AG10803 (cell line): ENCODE results near the gene DPAGT1.
"Not testable (repeated sequence)": the region's sequence is repeated elsewhere in the genome, so short reads cannot be mapped to it uniquely, and the experiment has no call there.

ENCODE experiments used
- DNase-seq: peaks from one replicate; pipeline ENCODE4 v3.0.0; 2010; ENCODE audit warnings: low read depth
- H3K4me3 ChIP-seq: 2 replicates; pipeline ENCODE4 v1.5.1; 2011; ENCODE audit warnings: mild to moderate bottlenecking, low read length, control low read depth
- TF ChIP-seq, protein P1 (sequence below): conservative IDR thresholded peaks from 2 replicates; pipeline ENCODE4 v1.5.1; 2011; ENCODE audit warnings: mild to moderate bottlenecking, low read length, control low read depth, inconsistent platforms

DPAGT1 gene

GRCh38 chr11:119109843-119110242 is 8.2 kb upstream of the DPAGT1 start:
- no peak overlapping the region for H3K4me3 ChIP-seq
- DNase-seq = no peak
- TF ChIP-seq, protein P1, sequence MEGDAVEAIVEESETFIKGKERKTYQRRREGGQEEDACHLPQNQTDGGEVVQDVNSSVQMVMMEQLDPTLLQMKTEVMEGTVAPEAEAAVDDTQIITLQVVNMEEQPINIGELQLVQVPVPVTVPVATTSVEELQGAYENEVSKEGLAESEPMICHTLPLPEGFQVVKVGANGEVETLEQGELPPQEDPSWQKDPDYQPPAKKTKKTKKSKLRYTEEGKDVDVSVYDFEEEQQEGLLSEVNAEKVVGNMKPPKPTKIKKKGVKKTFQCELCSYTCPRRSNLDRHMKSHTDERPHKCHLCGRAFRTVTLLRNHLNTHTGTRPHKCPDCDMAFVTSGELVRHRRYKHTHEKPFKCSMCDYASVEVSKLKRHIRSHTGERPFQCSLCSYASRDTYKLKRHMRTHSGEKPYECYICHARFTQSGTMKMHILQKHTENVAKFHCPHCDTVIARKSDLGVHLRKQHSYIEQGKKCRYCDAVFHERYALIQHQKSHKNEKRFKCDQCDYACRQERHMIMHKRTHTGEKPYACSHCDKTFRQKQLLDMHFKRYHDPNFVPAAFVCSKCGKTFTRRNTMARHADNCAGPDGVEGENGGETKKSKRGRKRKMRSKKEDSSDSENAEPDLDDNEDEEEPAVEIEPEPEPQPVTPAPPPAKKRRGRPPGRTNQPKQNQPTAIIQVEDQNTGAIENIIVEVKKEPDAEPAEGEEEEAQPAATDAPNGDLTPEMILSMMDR = no peak

- no peak for DNase-seq
- TF ChIP-seq, protein P1 = no peak
- H3K4me3 ChIP-seq = peak overlapping the region; percentile 78
Observed at GRCh38 chr11:119108857-119109221, 7.2 kb upstream of the DPAGT1 start.

GRCh38 chr11:119108146-119108856 is 6.6 kb upstream of the DPAGT1 start:
- peak; percentile 11 for DNase-seq
- TF ChIP-seq, protein P1 = no peak

DNA sequence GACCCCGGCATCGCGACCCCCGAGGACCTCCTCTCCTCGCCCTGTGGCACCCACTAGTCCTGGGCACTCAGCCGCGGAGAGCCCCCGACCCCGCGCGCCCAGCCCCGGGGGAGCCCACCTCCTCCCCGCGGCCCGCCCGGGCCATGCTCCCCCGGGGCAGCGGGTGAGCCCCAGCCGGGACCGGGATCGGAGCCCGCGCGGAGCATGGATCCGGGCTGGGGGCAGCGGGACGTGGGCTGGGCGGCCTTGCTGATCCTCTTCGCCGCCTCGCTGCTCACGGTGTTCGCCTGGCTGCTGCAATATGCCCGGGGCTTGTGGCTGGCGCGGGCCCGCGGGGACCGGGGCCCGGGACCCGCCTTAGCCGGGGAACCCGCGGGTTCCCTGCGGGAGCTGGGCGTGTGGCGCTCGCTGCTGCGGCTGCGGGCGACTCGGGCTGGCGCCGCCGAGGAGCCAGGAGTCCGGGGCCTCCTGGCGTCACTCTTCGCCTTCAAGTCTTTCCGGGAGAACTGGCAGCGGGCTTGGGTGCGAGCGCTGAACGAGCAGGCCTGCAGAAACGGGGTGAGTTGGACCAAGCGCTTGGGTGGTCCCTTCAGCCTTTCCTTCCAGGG is 6.0 kb upstream of the DPAGT1 start:
- DNase-seq = no peak
- TF ChIP-seq, protein P1 = no peak

More at GRCh38 chr11:119108146-119108856, 6.6 kb upstream of the DPAGT1 start:
- peak overlapping the region; percentile 78 for H3K4me3 ChIP-seq

GRCh38 chr11:119106564-119107537 is 5.2 kb upstream of the DPAGT1 start, which contains the start of gene C2CD2L:
Gene C2CD2L, plus strand, starts transcription at chr11:119107344. Its CDS starts 398 bp downstream, at chr11:119107742.
- DNase-seq = peak; percentile 88
- H3K4me3 ChIP-seq = peak within 1 kb of the TSS; percentile 78
- TF ChIP-seq, protein P1 = no peak

More for the DNA sequence above, 6.0 kb upstream of the DPAGT1 start:
- H3K4me3 ChIP-seq = peak overlapping the region; percentile 78

GRCh38 chr11:119103793-119104192 is 2.1 kb upstream of the DPAGT1 start:
- TF ChIP-seq, protein P1 = no peak
- no peak for DNase-seq
- no peak overlapping the region for H3K4me3 ChIP-seq

- H3K4me3 ChIP-seq = peak overlapping the region; percentile 87
- DNase-seq = not testable (repeated sequence)
Observed at GRCh38 chr11:119103161-119103664, 1.6 kb upstream of the DPAGT1 start.
